ENCODE measurements around the gene CD300A.
A peak's percentile ranks its signal among the peaks of the same experiment; 100 is the strongest.

CD300A gene

DNA sequence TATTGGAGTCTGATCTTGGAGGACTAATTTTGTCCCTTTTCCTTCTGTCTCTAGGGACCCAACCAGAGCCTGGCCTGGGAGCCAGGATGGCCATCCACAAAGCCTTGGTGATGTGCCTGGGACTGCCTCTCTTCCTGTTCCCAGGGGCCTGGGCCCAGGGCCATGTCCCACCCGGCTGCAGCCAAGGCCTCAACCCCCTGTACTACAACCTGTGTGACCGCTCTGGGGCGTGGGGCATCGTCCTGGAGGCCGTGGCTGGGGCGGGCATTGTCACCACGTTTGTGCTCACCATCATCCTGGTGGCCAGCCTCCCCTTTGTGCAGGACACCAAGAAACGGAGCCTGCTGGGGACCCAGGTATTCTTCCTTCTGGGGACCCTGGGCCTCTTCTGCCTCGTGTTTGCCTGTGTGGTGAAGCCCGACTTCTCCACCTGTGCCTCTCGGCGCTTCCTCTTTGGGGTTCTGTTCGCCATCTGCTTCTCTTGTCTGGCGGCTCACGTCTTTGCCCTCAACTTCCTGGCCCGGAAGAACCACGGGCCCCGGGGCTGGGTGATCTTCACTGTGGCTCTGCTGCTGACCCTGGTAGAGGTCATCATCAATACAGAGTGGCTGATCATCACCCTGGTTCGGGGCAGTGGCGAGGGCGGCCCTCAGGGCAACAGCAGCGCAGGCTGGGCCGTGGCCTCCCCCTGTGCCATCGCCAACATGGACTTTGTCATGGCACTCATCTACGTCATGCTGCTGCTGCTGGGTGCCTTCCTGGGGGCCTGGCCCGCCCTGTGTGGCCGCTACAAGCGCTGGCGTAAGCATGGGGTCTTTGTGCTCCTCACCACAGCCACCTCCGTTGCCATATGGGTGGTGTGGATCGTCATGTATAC lies 26.5 kb upstream of the CD300A start:
- no peak for DNase-seq (ENCODE audit: low read depth in 1 of 2, low spot score in 1 of 2)

GRCh38 chr17:74441537-74441936 lies 24.9 kb upstream of the CD300A start:
- DNase-seq (ENCODE audit: low read depth in 1 of 2, low spot score in 1 of 2), result no peak

- DNase-seq (ENCODE audit: low read depth in 1 of 2, low spot score in 1 of 2), result no peak
Measured at GRCh38 chr17:74442291-74442669, 24.2 kb upstream of the CD300A start.

GRCh38 chr17:74442670-74443515 lies 23.5 kb upstream of the CD300A start:
- DNase-seq (ENCODE audit: low read depth in 1 of 2, low spot score in 1 of 2), result no peak

- no peak for DNase-seq (ENCODE audit: low read depth in 1 of 2, low spot score in 1 of 2)
Measured at GRCh38 chr17:74443516-74444296, 22.7 kb upstream of the CD300A start.

- no peak for DNase-seq (ENCODE audit: low read depth in 1 of 2, low spot score in 1 of 2)
Measured at GRCh38 chr17:74444406-74444805, 22.0 kb upstream of the CD300A start.

DNA sequence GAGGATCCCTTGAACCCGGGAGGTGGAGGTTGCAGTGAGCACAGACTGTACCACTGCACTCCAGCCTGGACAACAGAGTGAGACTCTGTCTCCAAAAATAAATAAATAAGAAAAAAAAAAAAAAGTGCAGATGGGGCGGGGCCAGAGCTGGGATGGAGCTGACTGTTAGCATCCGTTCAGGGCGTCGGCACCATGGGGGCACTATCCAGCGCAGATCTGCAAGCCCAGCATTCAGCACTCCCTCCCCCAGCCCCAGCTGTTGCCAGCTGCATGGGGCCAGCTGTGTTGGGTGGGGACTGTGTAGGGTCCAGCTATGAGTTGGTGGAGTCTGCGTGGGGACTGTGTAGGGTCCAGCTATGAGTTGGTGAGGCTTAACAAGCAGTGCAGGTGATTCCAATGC lies 21.3 kb upstream of the CD300A start:
- no peak for DNase-seq (ENCODE audit: low read depth in 1 of 2, low spot score in 1 of 2)

- DNase-seq (ENCODE audit: low read depth in 1 of 2, low spot score in 1 of 2), result no peak
Measured at GRCh38 chr17:74446551-74447500, 19.6 kb upstream of the CD300A start.

GRCh38 chr17:74447628-74448159 lies 18.7 kb upstream of the CD300A start:
- no peak for DNase-seq (ENCODE audit: low read depth in 1 of 2, low spot score in 1 of 2)

GRCh38 chr17:74448756-74449155 lies 17.7 kb upstream of the CD300A start:
- DNase-seq (ENCODE audit: low read depth in 1 of 2, low spot score in 1 of 2), result no peak

GRCh38 chr17:74449306-74449705 lies 17.1 kb upstream of the CD300A start:
- no peak for DNase-seq (ENCODE audit: low read depth in 1 of 2, low spot score in 1 of 2)

DNA sequence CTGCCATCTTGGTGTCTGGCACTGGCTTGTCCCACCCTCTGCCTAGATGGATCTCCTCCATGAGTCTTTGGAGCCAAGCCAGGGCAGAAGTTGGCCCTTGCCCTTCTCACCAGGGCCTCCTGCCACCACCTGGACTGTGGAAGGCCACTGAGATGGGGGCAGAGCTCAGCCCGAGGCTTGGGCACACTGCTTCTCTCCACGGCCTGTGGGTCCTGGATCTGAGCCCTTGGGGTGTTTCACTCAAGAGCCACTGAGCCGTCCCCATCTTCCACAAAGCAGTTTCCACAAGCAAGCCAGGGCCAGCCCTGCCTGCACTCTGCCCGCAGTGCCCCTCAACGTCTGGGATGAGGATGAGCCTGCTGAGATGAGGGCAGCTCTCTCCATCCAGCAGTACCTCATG lies 16.7 kb upstream of the CD300A start:
- no peak for DNase-seq (ENCODE audit: low read depth in 1 of 2, low spot score in 1 of 2)

DNA sequence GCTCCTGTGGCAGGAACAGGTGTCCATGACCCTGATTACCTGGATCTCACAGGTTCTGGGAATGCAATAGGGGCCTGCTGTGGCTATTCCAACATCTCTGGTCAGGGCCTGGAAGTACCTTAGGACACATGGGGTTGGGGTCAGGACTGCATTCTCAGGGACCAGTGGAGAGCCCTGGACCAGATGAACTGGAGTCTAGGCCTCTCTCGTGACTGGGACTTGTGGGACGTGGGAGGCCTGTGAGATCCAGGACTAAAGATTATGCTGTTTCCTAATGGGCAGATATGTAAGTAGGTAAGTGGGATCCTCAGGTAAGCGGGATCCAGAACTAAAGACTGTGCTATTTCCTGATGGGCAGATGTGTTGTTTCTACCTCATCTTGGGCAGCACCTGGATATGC lies 16.2 kb upstream of the CD300A start:
- DNase-seq (ENCODE audit: low read depth in 1 of 2, low spot score in 1 of 2), result no peak

- DNase-seq (ENCODE audit: low read depth in 1 of 2, low spot score in 1 of 2), result no peak
Measured at GRCh38 chr17:74450925-74451403, 15.5 kb upstream of the CD300A start.

GRCh38 chr17:74451557-74451956 lies 14.9 kb upstream of the CD300A start:
- no peak for DNase-seq (ENCODE audit: low read depth in 1 of 2, low spot score in 1 of 2)

DNA sequence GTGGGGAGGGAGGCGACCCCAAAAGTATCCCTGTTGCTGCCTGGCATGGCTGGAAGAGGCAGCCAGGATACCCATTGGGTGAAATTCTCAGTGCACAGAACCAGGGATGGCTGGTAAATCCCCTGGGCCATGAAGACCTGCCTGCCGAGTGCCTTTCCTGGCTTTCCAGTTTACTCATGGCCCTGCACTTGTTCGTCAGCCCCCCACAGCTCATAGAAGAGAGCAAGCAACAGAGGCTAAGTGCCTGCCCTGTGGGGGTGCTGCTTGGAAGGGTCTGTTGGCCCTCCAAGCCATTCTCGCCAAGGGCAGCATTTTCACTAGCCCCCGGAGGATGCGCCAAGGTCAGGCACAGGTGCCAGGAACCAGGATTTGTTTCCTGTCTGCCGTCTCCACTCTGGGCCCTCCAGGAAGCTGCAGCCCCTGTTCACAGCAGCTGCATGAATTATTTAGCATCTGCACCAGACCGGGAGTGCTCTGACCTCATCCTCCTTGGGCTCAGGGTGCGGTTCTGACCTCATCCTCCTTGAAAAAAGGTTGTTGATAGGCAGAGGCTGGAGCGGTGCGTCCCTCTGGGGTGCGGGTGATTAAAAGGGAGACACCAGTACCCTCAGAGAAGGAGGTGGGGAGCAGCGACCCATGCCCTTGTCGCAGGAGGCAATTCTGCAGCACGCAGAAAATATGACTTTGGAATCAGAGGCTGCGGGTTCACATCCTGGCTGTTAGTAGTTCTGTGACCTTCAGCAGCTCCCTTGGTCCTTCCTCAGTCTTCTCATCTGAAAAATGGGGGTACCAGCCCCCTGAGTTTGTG lies 14.2 kb upstream of the CD300A start:
- DNase-seq (ENCODE audit: low read depth in 1 of 2, low spot score in 1 of 2), result no peak

- no peak for DNase-seq (ENCODE audit: low read depth in 1 of 2, low spot score in 1 of 2)
Measured at GRCh38 chr17:74452841-74453661, 13.4 kb upstream of the CD300A start.

DNA sequence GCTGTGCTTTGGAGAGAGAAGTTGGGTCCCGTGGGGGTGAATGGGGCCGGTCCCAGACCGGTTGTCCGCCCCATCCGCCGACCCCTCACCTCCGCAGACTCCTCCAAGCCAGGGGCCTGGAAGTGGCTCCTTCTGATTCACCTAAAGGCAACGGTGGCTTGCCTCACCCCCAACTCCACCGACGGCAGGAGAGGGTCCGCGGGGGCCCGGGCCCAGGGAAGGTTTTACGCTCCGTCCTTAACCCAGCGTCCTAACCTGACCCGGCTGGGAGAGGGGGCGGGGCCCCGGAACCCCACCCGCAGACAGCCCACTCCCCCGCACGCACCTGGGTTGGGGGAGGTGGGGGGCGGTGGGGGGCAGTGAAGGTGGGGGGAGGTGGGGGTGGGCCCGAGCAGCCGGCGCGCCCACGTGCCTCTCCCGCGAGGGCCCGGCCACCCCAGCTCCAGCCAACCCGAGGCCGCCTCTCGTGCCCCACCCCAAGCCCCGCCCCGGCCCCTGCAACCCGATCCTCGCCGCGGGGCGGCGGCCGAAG lies 12.7 kb upstream of the CD300A start:
- peak in 1 of 2 donors; percentile 41 for DNase-seq (ENCODE audit: low read depth in 1 of 2, low spot score in 1 of 2)

Measured in activated CD4-positive, alpha-beta T cell treated with anti-CD3 and anti-CD28 coated beads, Interleukin-2, amount 50 U/mL, for 24 hours (primary cell).